PC-3 (cell line): ENCODE measurements around the gene SP8.

Experiments
- CTCF ChIP-seq: fragments of 300-600 bp; sonication (generic); conservative IDR thresholded peaks from 2 replicates; pipeline ENCODE4 v1.5.1; 2017; ENCODE audit warnings: antibody characterized with exemption, low read depth, mild to moderate bottlenecking, low read length
- EZH2 ChIP-seq: fragments of 300-600 bp; sonication (generic); IDR thresholded peaks from one replicate; pipeline ENCODE4 v1.6.1; 2017; ENCODE audit warnings: antibody characterized with exemption, mild to moderate bottlenecking, low read length; ENCODE audit not compliant: unreplicated experiment
- EZH2phosphoT487 ChIP-seq: fragments of 300-600 bp; sonication (generic); IDR thresholded peaks from 2 replicates; pipeline ENCODE4 v1.6.1; 2018; ENCODE audit warnings: mild to moderate bottlenecking, antibody characterized with exemption, low read length, borderline replicate concordance

GRCh38 chr7:20787660-20788419 is 1.2 kb upstream of the SP8 start:
- no peak for TF ChIP-seq CTCF
- no peak for TF ChIP-seq EZH2phosphoT487
- TF ChIP-seq EZH2 = no peak
